ENCODE results near the gene ARFGEF2.
"Not testable (repeated sequence)": the region's sequence is repeated elsewhere in the genome, so short reads cannot be mapped to it uniquely, and the experiment has no call there.

The ARFGEF2 gene

GRCh38 chr20:48984575-48985219, 63.2 kb downstream of the ARFGEF2 start:
- in situ Hi-C loops (cut with HindIII; ENCODE audit: low sequenced_read_pairs), result no loop called here

GRCh38 chr20:48986899-48987298, 65.4 kb downstream of the ARFGEF2 start:
- in situ Hi-C loops (cut with HindIII; ENCODE audit: low sequenced_read_pairs), result no loop called here

- in situ Hi-C loops (cut with HindIII; ENCODE audit: low sequenced_read_pairs), result no loop called here
Measured at GRCh38 chr20:48990467-48990866, 69.0 kb downstream of the ARFGEF2 start.

- in situ Hi-C loops (cut with HindIII; ENCODE audit: low sequenced_read_pairs), result loop anchor here (5.0 kb wide), 1 partner anchor 72 kb away; no protein-coding TSS in a partner anchor
Measured at GRCh38 chr20:48995589-48995988, 74.1 kb downstream of the ARFGEF2 start.

- in situ Hi-C loops (cut with HindIII; ENCODE audit: low sequenced_read_pairs), result loop anchor here (5.0 kb wide), 1 partner anchor 67 kb away; no protein-coding TSS in a partner anchor
Measured at GRCh38 chr20:48999890-49000870, 78.7 kb downstream of the ARFGEF2 start.

GRCh38 chr20:49001741-49002140, 80.2 kb downstream of the ARFGEF2 start:
- in situ Hi-C loops (cut with HindIII; ENCODE audit: low sequenced_read_pairs), result no loop called here

- in situ Hi-C loops (cut with HindIII; ENCODE audit: low sequenced_read_pairs), result no loop called here
Measured at GRCh38 chr20:49006446-49006980, 85.0 kb downstream of the ARFGEF2 start.

GRCh38 chr20:49009899-49010631, 88.6 kb downstream of the ARFGEF2 start:
- in situ Hi-C loops (cut with HindIII; ENCODE audit: low sequenced_read_pairs), result no loop called here

GRCh38 chr20:49024220-49024619, 102.7 kb downstream of the ARFGEF2 start:
- in situ Hi-C loops (cut with HindIII; ENCODE audit: low sequenced_read_pairs), result no loop called here

GRCh38 chr20:49028177-49028576, 106.7 kb downstream of the ARFGEF2 start:
- in situ Hi-C loops (cut with HindIII; ENCODE audit: low sequenced_read_pairs), result not testable (repeated sequence)

GRCh38 chr20:49028684-49029083, 107.2 kb downstream of the ARFGEF2 start:
- in situ Hi-C loops (cut with HindIII; ENCODE audit: low sequenced_read_pairs), result no loop called here

GRCh38 chr20:49029203-49029602, 107.7 kb downstream of the ARFGEF2 start:
- in situ Hi-C loops (cut with HindIII; ENCODE audit: low sequenced_read_pairs), result no loop called here

GRCh38 chr20:49030954-49031619, 109.6 kb downstream of the ARFGEF2 start:
- in situ Hi-C loops (cut with HindIII; ENCODE audit: low sequenced_read_pairs), result no loop called here

- in situ Hi-C loops (cut with HindIII; ENCODE audit: low sequenced_read_pairs), result no loop called here
Measured at GRCh38 chr20:49032455-49032854, 110.9 kb downstream of the ARFGEF2 start.

- in situ Hi-C loops (cut with HindIII; ENCODE audit: low sequenced_read_pairs), result no loop called here
Measured at GRCh38 chr20:49034070-49034732, 112.7 kb downstream of the ARFGEF2 start.

- in situ Hi-C loops (cut with HindIII; ENCODE audit: low sequenced_read_pairs), result no loop called here
Measured at GRCh38 chr20:49037962-49038387, 116.5 kb downstream of the ARFGEF2 start.

- in situ Hi-C loops (cut with HindIII; ENCODE audit: low sequenced_read_pairs), result no loop called here
Measured at GRCh38 chr20:49039854-49040253, 118.3 kb downstream of the ARFGEF2 start.

GRCh38 chr20:49043000-49043399, 121.5 kb downstream of the ARFGEF2 start:
- in situ Hi-C loops (cut with HindIII; ENCODE audit: low sequenced_read_pairs), result no loop called here

- in situ Hi-C loops (cut with HindIII; ENCODE audit: low sequenced_read_pairs), result loop anchor here (5.0 kb wide), 2 partner anchors 83 to 87 kb away; no protein-coding TSS in a partner anchor
Measured at GRCh38 chr20:49045440-49046086, 124.1 kb downstream of the ARFGEF2 start.

All from endothelial cell of hepatic sinusoid (primary cell).